ENCODE measurements around the gene CFAP77. TPM values are rescaled to one million over a fixed set of nuclear protein-coding genes. Genes with fewer than 3 reads are reported as not detected.

The CFAP77 gene
- total RNA-seq, 1 experiment from 2014 or later = not detected

DNA sequence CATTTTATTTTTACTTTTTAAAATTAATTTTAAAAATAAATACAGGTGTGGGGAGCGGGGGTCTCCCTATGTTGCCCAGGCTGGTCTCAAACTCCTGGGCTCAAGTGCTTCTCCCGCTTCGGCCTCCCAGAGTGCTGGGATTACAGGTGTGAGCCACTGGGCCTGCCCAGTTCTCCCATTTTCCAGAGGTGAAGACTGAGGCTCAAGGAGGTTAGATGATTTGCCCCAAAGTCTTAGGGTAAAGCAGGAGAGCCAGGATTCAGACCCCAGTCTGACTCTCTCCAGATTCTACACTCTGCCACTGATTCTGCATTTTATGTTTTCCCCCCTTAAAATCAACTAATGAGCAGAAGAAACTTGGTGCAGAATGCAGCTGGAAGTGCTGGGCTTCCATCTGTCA, 36.9 kb downstream of the CFAP77 start:
- no peak for TF ChIP-seq EZH2 (IDR thresholded peaks at IDR 0.05; ENCODE audit: borderline replicate concordance, low read depth, low read length, poor library complexity, severe bottlenecking)
- TF ChIP-seq, protein P1, sequence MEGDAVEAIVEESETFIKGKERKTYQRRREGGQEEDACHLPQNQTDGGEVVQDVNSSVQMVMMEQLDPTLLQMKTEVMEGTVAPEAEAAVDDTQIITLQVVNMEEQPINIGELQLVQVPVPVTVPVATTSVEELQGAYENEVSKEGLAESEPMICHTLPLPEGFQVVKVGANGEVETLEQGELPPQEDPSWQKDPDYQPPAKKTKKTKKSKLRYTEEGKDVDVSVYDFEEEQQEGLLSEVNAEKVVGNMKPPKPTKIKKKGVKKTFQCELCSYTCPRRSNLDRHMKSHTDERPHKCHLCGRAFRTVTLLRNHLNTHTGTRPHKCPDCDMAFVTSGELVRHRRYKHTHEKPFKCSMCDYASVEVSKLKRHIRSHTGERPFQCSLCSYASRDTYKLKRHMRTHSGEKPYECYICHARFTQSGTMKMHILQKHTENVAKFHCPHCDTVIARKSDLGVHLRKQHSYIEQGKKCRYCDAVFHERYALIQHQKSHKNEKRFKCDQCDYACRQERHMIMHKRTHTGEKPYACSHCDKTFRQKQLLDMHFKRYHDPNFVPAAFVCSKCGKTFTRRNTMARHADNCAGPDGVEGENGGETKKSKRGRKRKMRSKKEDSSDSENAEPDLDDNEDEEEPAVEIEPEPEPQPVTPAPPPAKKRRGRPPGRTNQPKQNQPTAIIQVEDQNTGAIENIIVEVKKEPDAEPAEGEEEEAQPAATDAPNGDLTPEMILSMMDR (conservative IDR thresholded peaks at IDR 0.05; ENCODE audit: low read depth, low read length) = no peak

DNA sequence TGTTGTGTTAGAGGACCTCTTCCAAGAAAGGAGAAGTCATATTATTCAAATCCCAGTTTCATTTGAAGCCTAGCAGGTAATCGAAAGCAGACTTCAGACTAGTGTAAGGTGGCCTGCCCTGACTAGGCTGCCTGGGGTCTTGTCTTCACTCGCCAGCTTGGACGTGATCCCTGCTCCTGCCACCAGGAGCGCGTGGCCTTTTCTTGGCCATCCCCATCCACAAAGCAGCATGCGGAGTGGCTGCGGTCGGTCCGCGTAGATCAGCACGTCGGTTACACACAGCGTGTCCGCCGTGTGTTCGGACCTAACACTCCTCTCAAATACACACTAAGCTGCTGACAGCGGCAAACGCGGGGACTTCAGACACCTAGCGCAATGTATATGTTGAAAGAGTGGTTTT, 37.3 kb downstream of the CFAP77 start:
- TF ChIP-seq EZH2 (IDR thresholded peaks at IDR 0.05; ENCODE audit: borderline replicate concordance, low read depth, low read length, poor library complexity, severe bottlenecking) = no peak
- TF ChIP-seq, protein P1 (conservative IDR thresholded peaks at IDR 0.05; ENCODE audit: low read depth, low read length) = peak; percentile 19; the same call in 1 of the 2 replicates
- BruUV-seq (replicated peaks) = no TSS peak
- CTCF ChIA-PET = interaction anchor here (0.6 to 0.7 kb wide), 2 partner anchors 17 to 173 kb away, joined by 3 read pairs; no protein-coding TSS in a partner anchor
- Histone ChIP-seq H3K36me3 (ENCODE audit: insufficient read depth, low read length, poor library complexity, severe bottlenecking) (no peaks in the 10 kb centered on the region), H3K4me1 (ENCODE audit: insufficient read depth, low read length, poor library complexity, severe bottlenecking) (no peaks in the 10 kb centered on the region), H3K27me3 (replicated peaks; ENCODE audit: insufficient read depth, low read depth, low read length, poor library complexity) (peaks cover 36% of the 10 kb centered on the region), H3K4me3 (ENCODE audit: low read depth, low read length, poor library complexity, severe bottlenecking) (no peak overlapping the region), H3K9me3 (ENCODE audit: low read depth, low read length, poor library complexity, severe bottlenecking) (no peaks in the 10 kb centered on the region), H3K27ac (ENCODE audit: low read depth, low read length, poor library complexity, severe bottlenecking) (no peak overlapping the region)
- POLR2A ChIA-PET (ENCODE audit: low non-redundant PET) = no interaction called here
- DNase-seq (ENCODE audit: low spot score) = no peak
- intact Hi-C loops (cut with micrococcal nuclease; ENCODE audit: unreplicated experiment) = no loop called here

More for the DNA sequence above, 36.9 kb downstream of the CFAP77 start:
- ChIA-PET POLR2A (ENCODE audit: low non-redundant PET) (no interaction called here), CTCF (interaction anchor here (0.7 kb wide), 1 partner anchor 17 kb away, joined by 3 read pairs; no protein-coding TSS in a partner anchor)
- intact Hi-C loops (cut with micrococcal nuclease; ENCODE audit: unreplicated experiment) = no loop called here
- no TSS peak for BruUV-seq (replicated peaks)
- Histone ChIP-seq H3K27me3 (replicated peaks; ENCODE audit: insufficient read depth, low read depth, low read length, poor library complexity) (peaks cover 36% of the 10 kb centered on the region), H3K27ac (ENCODE audit: low read depth, low read length, poor library complexity, severe bottlenecking) (no peak overlapping the region), H3K4me1 (ENCODE audit: insufficient read depth, low read length, poor library complexity, severe bottlenecking) (no peaks in the 10 kb centered on the region), H3K4me3 (ENCODE audit: low read depth, low read length, poor library complexity, severe bottlenecking) (no peak overlapping the region), H3K9me3 (ENCODE audit: low read depth, low read length, poor library complexity, severe bottlenecking) (no peaks in the 10 kb centered on the region), H3K36me3 (ENCODE audit: insufficient read depth, low read length, poor library complexity, severe bottlenecking) (no peaks in the 10 kb centered on the region)
- no peak for DNase-seq (ENCODE audit: low spot score)

DNA sequence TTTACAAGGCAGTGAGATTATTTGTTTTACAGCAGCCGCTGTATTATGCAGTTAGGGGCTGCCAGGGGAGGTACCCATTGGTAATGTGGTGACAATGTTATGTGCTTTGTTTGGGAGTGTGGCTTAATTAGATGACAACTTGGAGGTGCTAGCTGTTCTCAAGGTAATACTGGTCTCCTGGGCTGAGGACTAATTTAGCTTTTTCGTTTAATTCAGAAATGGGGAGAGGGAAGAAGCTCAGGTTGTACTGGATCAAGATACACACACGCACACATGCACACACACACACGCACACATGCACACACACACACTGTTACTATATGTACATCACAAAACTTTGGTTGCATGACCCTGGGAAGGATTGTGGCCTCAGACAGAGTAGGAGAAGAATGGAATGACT, 37.9 kb downstream of the CFAP77 start:
- H3K9me3 ChIP-seq (ENCODE audit: low read depth, low read length, poor library complexity, severe bottlenecking) = no peaks in the 10 kb centered on the region
- no peak for DNase-seq (ENCODE audit: low spot score)
- H3K36me3 ChIP-seq (ENCODE audit: insufficient read depth, low read length, poor library complexity, severe bottlenecking) = no peaks in the 10 kb centered on the region
- no TSS peak for BruUV-seq (replicated peaks)
- ChIA-PET CTCF (interaction anchor here (0.6 kb wide), 1 partner anchor 173 kb away, joined by 3 read pairs; no protein-coding TSS in a partner anchor), POLR2A (ENCODE audit: low non-redundant PET) (no interaction called here)
- H3K4me3 ChIP-seq (ENCODE audit: low read depth, low read length, poor library complexity, severe bottlenecking) = no peak overlapping the region
- H3K27ac ChIP-seq (ENCODE audit: low read depth, low read length, poor library complexity, severe bottlenecking) = no peak overlapping the region
- intact Hi-C loops (cut with micrococcal nuclease; ENCODE audit: unreplicated experiment) = no loop called here
- peaks cover 36% of the 10 kb centered on the region for H3K27me3 ChIP-seq (replicated peaks; ENCODE audit: insufficient read depth, low read depth, low read length, poor library complexity)
- no peaks in the 10 kb centered on the region for H3K4me1 ChIP-seq (ENCODE audit: insufficient read depth, low read length, poor library complexity, severe bottlenecking)
- TF ChIP-seq, protein P1 (conservative IDR thresholded peaks at IDR 0.05; ENCODE audit: low read depth, low read length) = no peak
- no peak for TF ChIP-seq EZH2 (IDR thresholded peaks at IDR 0.05; ENCODE audit: borderline replicate concordance, low read depth, low read length, poor library complexity, severe bottlenecking)

Measured in A673 (cell line).